ENCODE data around the gene PSMC5.

GRCh38 chr17:63785556-63785955, 41.7 kb upstream of the PSMC5 start:
- no peak for TF ChIP-seq CTCF (IDR thresholded peaks at IDR 0.05)
- no peak for TF ChIP-seq POLR2A (IDR thresholded peaks at IDR 0.05)
- no peak for TF ChIP-seq POLR2AphosphoS5 (IDR thresholded peaks at IDR 0.05)

Data from sigmoid colon (tissue), 4 donors.